KMS-11 (cell line): Measurements from ENCODE around the gene CHST13.

Experiments
- H2AFZ ChIP-seq: fragments of 200-600 bp; sonication (generic); 2 replicates; pipeline ENCODE4 v1.6.1; 2016; ENCODE audit warnings: antibody characterized with exemption, mixed run types, low read depth
- H3K27ac ChIP-seq: fragments of 200-600 bp; sonication (generic); 2 replicates; pipeline ENCODE4 v1.6.1; 2016; ENCODE audit warnings: mild to moderate bottlenecking, mixed run types
- H3K27me3 ChIP-seq: fragments of 200-600 bp; sonication (generic); 2 replicates; pipeline ENCODE4 v1.6.1; 2017; ENCODE audit warnings: mild to moderate bottlenecking, low read depth, mixed run types, moderate library complexity; ENCODE audit not compliant: insufficient read depth
- H3K36me3 ChIP-seq: fragments of 200-600 bp; sonication (generic); 2 replicates; pipeline ENCODE4 v1.6.1; 2017; ENCODE audit warnings: mild to moderate bottlenecking, mixed run types; ENCODE audit not compliant: insufficient read depth
- H3K4me1 ChIP-seq: fragments of 200-600 bp; sonication (generic); 2 replicates; pipeline ENCODE4 v1.6.1; 2016; ENCODE audit warnings: mild to moderate bottlenecking, low read depth, mixed run types; ENCODE audit not compliant: poor library complexity, severe bottlenecking
- H3K4me2 ChIP-seq: fragments of 200-600 bp; sonication (generic); 2 replicates; pipeline ENCODE4 v1.7.0; 2016; ENCODE audit warnings: mild to moderate bottlenecking, mixed run types
- H3K4me3 ChIP-seq: fragments of 200-600 bp; sonication (generic); IDR thresholded peaks from 2 replicates; pipeline ENCODE4 v1.6.1; 2017; ENCODE audit warnings: low read depth, low read length, mixed read lengths; ENCODE audit not compliant: insufficient read depth
- H3K79me2 ChIP-seq: fragments of 200-600 bp; sonication (generic); 2 replicates; pipeline ENCODE4 v1.6.1; 2016; ENCODE audit warnings: low read depth, mixed run types; ENCODE audit not compliant: insufficient read depth
- H3K9ac ChIP-seq: fragments of 200-600 bp; sonication (generic); 2 replicates; pipeline ENCODE4 v1.6.1; 2016; ENCODE audit warnings: mild to moderate bottlenecking, mixed run types
- H4K20me1 ChIP-seq: fragments of 200-600 bp; sonication (generic); 2 replicates; pipeline ENCODE4 v1.6.1; 2016; ENCODE audit warnings: mild to moderate bottlenecking, mixed run types; ENCODE audit not compliant: insufficient read depth
- CTCF ChIP-seq: fragments of 200-600 bp; sonication (generic); conservative IDR thresholded peaks from 2 replicates; pipeline ENCODE4 v1.6.1; 2017; ENCODE audit warnings: low read depth, mild to moderate bottlenecking, antibody characterized with exemption, low read length, moderate library complexity, mixed read lengths

CHST13 gene

DNA sequence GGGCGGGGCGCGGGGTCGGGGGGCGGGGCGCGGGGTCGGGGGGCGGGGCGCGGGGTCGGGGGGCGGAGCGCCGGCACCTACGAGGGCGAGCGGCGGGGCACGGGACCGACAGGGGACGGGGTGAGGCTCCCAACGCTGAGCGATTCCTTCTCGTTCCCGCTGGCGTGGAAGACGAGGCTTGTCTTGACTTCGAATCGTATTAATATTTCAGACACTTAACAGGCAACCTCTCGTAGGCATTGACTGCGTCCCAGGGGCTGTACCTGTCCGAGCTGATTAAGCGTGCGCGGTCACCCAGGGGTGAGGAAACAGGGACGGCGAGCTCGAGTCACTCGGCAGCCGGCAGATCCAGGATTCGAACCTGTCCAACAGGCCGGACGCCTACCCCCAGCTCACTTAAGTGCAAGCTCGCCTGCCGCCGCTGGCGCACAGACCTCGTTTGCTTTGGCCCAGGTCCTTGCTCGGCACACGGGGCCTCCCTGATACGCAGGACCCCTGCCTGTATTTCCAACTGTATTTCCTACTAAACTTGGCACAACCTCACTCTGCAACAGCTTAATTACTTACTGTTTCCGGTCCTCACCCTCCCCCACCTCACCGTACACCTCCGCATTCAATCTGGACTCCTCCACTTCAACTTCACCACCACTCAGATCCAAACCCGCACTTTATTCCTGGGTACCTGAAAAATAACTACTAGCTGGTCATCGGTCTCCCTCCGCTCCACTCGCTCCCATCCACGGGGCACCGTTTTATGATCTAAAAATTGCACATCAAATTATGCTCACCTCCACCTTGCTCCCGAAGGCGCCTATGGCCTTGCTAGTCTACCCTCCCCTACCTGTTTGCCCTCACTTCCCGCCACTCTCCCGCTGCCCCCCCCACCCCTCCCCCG lies 47.5 kb upstream of the CHST13 start:
- no peak overlapping the region for H3K4me3 ChIP-seq
- H3K4me1 ChIP-seq: peaks cover 26% of the 10 kb centered on the region
- no peak for TF ChIP-seq CTCF
- no peak overlapping the region for H3K27ac ChIP-seq
- no peaks in the 10 kb centered on the region for H3K27me3 ChIP-seq
- H3K9ac ChIP-seq: no peak overlapping the region; the same call in 1 of the 2 replicates
- H2AFZ ChIP-seq: peak overlapping the region; percentile 100
- no peaks in the 10 kb centered on the region for H3K36me3 ChIP-seq
- no peaks in the 10 kb centered on the region for H4K20me1 ChIP-seq
- H3K79me2 ChIP-seq: peaks cover 35% of the 10 kb centered on the region
- H3K4me2 ChIP-seq: peak overlapping the region; percentile 54

GRCh38 chr3:126477061-126477380 lies 46.9 kb upstream of the CHST13 start:
- H3K79me2 ChIP-seq: peaks cover 29% of the 10 kb centered on the region
- H3K4me3 ChIP-seq: no peak overlapping the region
- no peaks in the 10 kb centered on the region for H3K36me3 ChIP-seq
- no peaks in the 10 kb centered on the region for H4K20me1 ChIP-seq
- peaks cover 26% of the 10 kb centered on the region for H3K4me1 ChIP-seq
- no peak overlapping the region for H3K27ac ChIP-seq
- TF ChIP-seq CTCF: no peak
- no peak overlapping the region for H3K4me2 ChIP-seq
- H3K27me3 ChIP-seq: no peaks in the 10 kb centered on the region
- no peak overlapping the region for H2AFZ ChIP-seq
- H3K9ac ChIP-seq: no peak overlapping the region

GRCh38 chr3:126478581-126479310 lies 45.2 kb upstream of the CHST13 start:
- TF ChIP-seq CTCF: no peak
- Histone ChIP-seq H3K36me3 (no peaks in the 10 kb centered on the region), H2AFZ (no peak overlapping the region), H3K79me2 (peaks cover 13% of the 10 kb centered on the region), H3K4me1 (peaks cover 14% of the 10 kb centered on the region), H3K27me3 (no peaks in the 10 kb centered on the region), H4K20me1 (no peaks in the 10 kb centered on the region), H3K4me3 (no peak overlapping the region), H3K9ac (no peak overlapping the region), H3K27ac (no peak overlapping the region), H3K4me2 (no peak overlapping the region)

GRCh38 chr3:126479642-126480041 lies 44.3 kb upstream of the CHST13 start:
- no peak overlapping the region for H3K4me2 ChIP-seq
- peaks cover 5% of the 10 kb centered on the region for H3K4me1 ChIP-seq
- no peak for TF ChIP-seq CTCF
- no peaks in the 10 kb centered on the region for H4K20me1 ChIP-seq
- no peaks in the 10 kb centered on the region for H3K27me3 ChIP-seq
- H3K9ac ChIP-seq: no peak overlapping the region
- no peaks in the 10 kb centered on the region for H3K36me3 ChIP-seq
- peaks cover 4% of the 10 kb centered on the region; the same call in 1 of the 2 replicates for H3K79me2 ChIP-seq
- H2AFZ ChIP-seq: no peak overlapping the region
- no peak overlapping the region for H3K27ac ChIP-seq
- no peak overlapping the region for H3K4me3 ChIP-seq
